Measurements from ENCODE around the gene SH2D3C.

Gene SH2D3C

GRCh38 chr9:127731938-127732337 is 46.5 kb downstream of the SH2D3C start:
- Mint-ChIP-seq H3K9me3 (no peaks in the 10 kb centered on the region), H3K27me3 (no peaks in the 10 kb centered on the region), H3K36me3 (no peaks in the 10 kb centered on the region), H3K4me1 (peaks cover 13% of the 10 kb centered on the region), H3K4me3 (no peak overlapping the region), H3K27ac (no peak overlapping the region)

DNA sequence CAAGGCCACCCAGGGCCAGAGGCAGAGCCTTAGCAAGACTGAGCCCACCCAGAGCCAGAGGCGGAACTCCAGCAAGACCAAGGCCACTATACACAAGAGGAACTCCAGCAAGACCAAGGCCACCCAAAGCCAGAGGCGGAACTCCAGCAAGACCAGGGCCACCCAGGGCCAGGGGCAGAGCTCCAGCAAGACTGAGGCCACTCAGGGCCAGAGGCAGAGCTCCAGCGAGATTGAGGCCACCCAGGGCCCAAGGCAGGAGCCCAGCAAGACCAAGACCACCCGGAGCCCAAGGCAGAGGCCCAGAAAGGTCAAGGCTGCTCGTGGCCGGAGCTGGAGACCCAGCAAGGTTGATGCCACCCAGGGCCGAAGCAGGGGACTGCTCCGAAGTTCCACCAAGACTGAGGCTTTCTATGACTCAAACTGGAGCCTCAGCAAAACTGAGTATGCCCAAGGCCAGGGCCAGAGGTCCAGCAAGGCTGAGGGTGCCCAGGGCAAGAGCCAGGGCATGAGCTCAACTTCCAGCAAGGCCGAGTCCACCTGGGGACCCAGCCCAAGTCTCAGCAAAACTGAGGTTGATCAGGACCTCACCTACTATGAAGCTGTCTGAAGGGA is 47.6 kb downstream of the SH2D3C start:
- Mint-ChIP-seq H3K27me3 (no peaks in the 10 kb centered on the region), H3K36me3 (no peaks in the 10 kb centered on the region), H3K27ac (no peak overlapping the region), H3K4me1 (peaks cover 13% of the 10 kb centered on the region), H3K4me3 (no peak overlapping the region), H3K9me3 (no peaks in the 10 kb centered on the region)

GRCh38 chr9:127730262-127730661 is 48.2 kb downstream of the SH2D3C start:
- peaks cover 8% of the 10 kb centered on the region for H3K4me1 Mint-ChIP-seq
- H3K27me3 Mint-ChIP-seq = no peaks in the 10 kb centered on the region
- H3K27ac Mint-ChIP-seq = peak overlapping the region; percentile 59
- no peaks in the 10 kb centered on the region for H3K9me3 Mint-ChIP-seq
- H3K4me3 Mint-ChIP-seq = no peak overlapping the region
- H3K36me3 Mint-ChIP-seq = no peaks in the 10 kb centered on the region

DNA sequence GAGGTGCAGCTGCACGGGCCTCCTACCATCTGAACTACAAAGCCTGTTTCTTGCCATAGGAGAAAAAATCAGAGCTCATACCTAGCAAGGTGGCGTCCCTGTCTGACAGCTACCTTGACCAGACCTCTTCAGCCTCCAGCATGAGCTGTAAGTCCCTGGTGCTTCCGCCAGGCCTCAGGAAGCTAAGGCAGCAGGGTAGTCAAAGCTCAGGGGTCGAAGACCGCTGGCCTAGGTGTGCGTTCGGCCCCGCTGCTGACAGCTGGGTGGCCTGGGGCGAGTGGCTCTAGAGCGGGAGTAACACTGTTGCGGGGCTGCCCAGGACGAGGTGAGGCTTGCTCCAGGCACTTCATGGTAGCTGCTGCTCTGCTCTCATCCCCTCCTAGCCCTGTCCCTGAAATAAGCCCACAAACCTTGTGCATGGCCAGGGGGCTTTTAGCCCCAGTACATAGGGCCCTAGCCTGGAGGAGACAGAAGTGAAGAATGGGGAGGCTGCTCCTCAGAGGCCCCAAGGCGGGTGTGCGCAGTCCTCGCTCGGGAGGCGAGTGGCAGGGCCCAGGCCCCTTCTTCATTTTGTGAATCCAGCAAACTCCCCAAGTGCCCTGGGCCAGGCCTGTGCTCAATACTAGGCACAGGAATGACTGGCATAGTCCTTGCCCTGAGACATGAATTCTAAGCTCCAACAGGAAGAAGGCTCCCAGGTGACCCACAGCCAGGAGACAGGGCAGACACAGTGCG is 48.8 kb downstream of the SH2D3C start:
- Mint-ChIP-seq H3K4me1 (peaks cover 8% of the 10 kb centered on the region), H3K4me3 (no peak overlapping the region), H3K9me3 (no peaks in the 10 kb centered on the region), H3K27ac (peak overlapping the region; percentile 59), H3K36me3 (no peaks in the 10 kb centered on the region), H3K27me3 (no peaks in the 10 kb centered on the region)

- Mint-ChIP-seq H3K36me3 (no peaks in the 10 kb centered on the region), H3K27me3 (no peaks in the 10 kb centered on the region), H3K27ac (no peak overlapping the region), H3K9me3 (no peaks in the 10 kb centered on the region), H3K4me3 (no peak overlapping the region), H3K4me1 (peaks cover 4% of the 10 kb centered on the region)
These were observed 49.7 kb downstream of the SH2D3C start for GRCh38 chr9:127728808-127729207.

- no peaks in the 10 kb centered on the region for H3K36me3 Mint-ChIP-seq
- no peak overlapping the region for H3K27ac Mint-ChIP-seq
- H3K4me3 Mint-ChIP-seq = no peak overlapping the region
- no peaks in the 10 kb centered on the region for H3K9me3 Mint-ChIP-seq
- H3K27me3 Mint-ChIP-seq = no peaks in the 10 kb centered on the region
- H3K4me1 Mint-ChIP-seq = no peaks in the 10 kb centered on the region
These were observed 51.6 kb downstream of the SH2D3C start for GRCh38 chr9:127726871-127727270.

DNA sequence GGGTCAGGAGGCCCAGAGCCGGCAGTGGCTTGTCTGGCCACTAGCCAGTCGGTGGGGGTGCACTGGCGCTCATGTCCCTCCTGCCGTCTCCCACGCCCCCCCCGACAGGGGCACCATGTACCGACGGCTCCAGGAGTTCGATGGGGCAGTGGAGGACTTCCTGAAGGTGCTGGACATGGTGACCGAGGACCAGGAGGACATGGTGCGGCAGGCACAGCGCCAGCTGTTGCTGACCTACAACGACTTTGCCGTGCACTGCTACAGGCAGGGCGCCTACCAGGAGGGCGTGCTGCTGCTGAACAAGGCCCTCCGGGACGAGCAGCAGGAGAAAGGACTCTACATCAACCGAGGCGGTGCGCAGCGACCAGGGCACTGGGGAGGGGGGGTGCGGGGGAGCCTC is 54.5 kb downstream of the SH2D3C start:
- Mint-ChIP-seq H3K9me3 (no peaks in the 10 kb centered on the region), H3K27ac (no peak overlapping the region), H3K27me3 (no peaks in the 10 kb centered on the region), H3K4me1 (peaks cover 28% of the 10 kb centered on the region), H3K36me3 (no peaks in the 10 kb centered on the region), H3K4me3 (no peak overlapping the region)

GRCh38 chr9:127723444-127723843 is 55.0 kb downstream of the SH2D3C start:
- Mint-ChIP-seq H3K4me3 (no peak overlapping the region), H3K9me3 (no peaks in the 10 kb centered on the region), H3K36me3 (no peaks in the 10 kb centered on the region), H3K4me1 (peaks cover 28% of the 10 kb centered on the region), H3K27me3 (no peaks in the 10 kb centered on the region), H3K27ac (no peak overlapping the region)

GRCh38 chr9:127723013-127723412 is 55.5 kb downstream of the SH2D3C start:
- H3K27me3 Mint-ChIP-seq = no peaks in the 10 kb centered on the region
- no peaks in the 10 kb centered on the region for H3K36me3 Mint-ChIP-seq
- H3K4me1 Mint-ChIP-seq = peaks cover 28% of the 10 kb centered on the region
- no peak overlapping the region for H3K4me3 Mint-ChIP-seq
- no peaks in the 10 kb centered on the region for H3K9me3 Mint-ChIP-seq
- H3K27ac Mint-ChIP-seq = no peak overlapping the region

GRCh38 chr9:127722055-127722745 is 56.3 kb downstream of the SH2D3C start:
- Mint-ChIP-seq H3K9me3 (no peaks in the 10 kb centered on the region), H3K4me3 (no peak overlapping the region), H3K27ac (no peak overlapping the region)

DNA sequence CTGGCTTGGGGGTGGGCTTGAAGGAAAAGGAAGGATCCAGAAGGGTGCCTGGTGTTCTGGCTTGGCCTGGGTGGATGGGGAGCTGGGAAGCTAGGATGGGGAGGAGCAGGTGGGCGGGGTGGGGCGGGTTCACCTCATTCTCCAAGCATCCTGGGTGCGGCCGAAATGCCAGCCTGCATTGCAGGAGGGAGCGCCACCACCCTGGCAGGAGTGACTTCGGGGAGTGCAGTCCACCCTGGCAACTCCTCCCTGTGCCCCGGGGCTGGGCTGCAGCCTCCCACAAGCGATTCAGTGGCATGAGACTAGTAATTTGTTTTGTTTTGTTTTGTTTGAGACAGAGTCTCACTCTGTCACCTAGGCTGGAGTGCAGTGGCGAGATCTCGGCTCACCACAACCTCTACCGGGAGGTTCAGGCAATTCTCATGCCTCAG is 57.1 kb downstream of the SH2D3C start:
- Mint-ChIP-seq H3K9me3 (no peaks in the 10 kb centered on the region), H3K4me3 (peak overlapping the region; percentile 36), H3K4me1 (peaks cover 29% of the 10 kb centered on the region), H3K36me3 (no peaks in the 10 kb centered on the region), H3K27me3 (no peaks in the 10 kb centered on the region), H3K27ac (peak overlapping the region; percentile 30)

More at GRCh38 chr9:127722055-127722745, 56.3 kb downstream of the SH2D3C start:
- Mint-ChIP-seq H3K27me3 (no peaks in the 10 kb centered on the region), H3K4me1 (peaks cover 28% of the 10 kb centered on the region), H3K36me3 (no peaks in the 10 kb centered on the region)

- Mint-ChIP-seq H3K9me3 (no peaks in the 10 kb centered on the region), H3K27me3 (no peaks in the 10 kb centered on the region), H3K4me1 (peaks cover 34% of the 10 kb centered on the region), H3K27ac (peak overlapping the region; percentile 65), H3K4me3 (peak overlapping the region; percentile 7), H3K36me3 (no peaks in the 10 kb centered on the region)
These were observed 57.6 kb downstream of the SH2D3C start for GRCh38 chr9:127720865-127721227.

DNA sequence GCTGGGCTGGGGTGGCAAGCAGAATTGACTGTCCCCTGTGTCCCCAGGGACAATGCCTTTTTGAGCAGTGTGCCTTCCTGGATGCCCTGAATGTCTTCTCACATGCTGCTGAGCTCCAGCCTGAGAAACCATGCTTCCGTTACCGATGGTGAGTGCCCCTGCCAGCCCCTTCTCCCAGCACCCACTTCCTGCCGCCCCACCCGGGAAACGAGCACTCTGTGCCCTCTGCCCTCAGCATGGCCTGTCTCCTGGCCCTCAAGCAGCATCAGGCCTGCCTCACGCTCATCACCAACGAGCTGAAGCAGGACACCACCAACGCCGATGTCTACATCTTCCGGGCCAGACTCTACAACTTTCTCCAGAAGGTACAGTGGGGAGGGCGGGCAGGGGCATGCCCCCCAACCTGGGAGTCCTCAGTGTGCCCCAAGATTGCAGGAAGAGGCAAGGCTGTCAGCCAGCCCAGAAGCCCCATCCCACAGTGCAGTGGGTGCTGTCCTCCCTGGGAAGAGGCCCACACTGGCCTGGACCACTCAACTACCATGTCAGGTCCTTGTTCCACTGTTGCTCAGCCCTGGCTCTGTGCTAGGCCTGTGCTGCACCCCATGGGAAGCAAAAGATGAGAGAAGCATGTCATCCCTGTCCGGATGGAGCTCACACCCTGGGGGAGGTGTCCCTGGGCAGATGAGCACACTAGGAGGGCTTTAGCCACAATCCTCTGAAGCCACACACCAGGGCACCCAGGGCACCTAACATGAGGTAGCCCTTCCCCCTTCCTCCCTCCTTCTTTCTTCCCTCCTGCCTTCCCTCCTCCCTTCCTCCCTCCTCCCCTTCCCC is 58.2 kb downstream of the SH2D3C start:
- H3K4me3 Mint-ChIP-seq = peak overlapping the region; percentile 1
- H3K27me3 Mint-ChIP-seq = no peaks in the 10 kb centered on the region
- H3K9me3 Mint-ChIP-seq = no peaks in the 10 kb centered on the region
- peaks cover 39% of the 10 kb centered on the region for H3K4me1 Mint-ChIP-seq
- H3K27ac Mint-ChIP-seq = peak overlapping the region; percentile 87
- H3K36me3 Mint-ChIP-seq = no peaks in the 10 kb centered on the region

GRCh38 chr9:127717766-127718165 is 60.7 kb downstream of the SH2D3C start:
- Mint-ChIP-seq H3K9me3 (no peaks in the 10 kb centered on the region), H3K4me1 (peaks cover 39% of the 10 kb centered on the region), H3K27ac (no peak overlapping the region), H3K27me3 (no peaks in the 10 kb centered on the region), H3K36me3 (no peaks in the 10 kb centered on the region), H3K4me3 (no peak overlapping the region)

DNA sequence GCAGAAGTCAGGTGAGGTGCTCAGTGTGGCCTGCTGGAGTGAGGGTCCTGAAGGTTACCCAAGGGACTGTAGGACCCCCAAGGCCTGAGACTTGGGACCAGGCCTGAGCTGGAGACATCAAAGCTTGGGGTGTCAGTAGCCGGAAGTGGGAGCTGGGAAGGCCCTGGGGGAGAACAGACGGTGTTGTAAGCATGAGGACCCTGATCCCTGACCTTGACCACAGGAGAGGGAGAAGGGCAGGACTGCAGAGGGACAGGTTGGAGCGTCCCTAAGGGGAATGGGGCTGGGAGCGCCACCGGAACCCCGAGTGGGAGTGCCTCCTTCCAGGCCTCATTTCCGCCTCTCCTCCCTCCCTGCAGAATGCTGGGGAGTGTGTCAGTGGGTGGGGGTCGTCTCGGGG is 62.1 kb downstream of the SH2D3C start:
- Mint-ChIP-seq H3K4me3 (peak overlapping the region; percentile 99), H3K27me3 (no peaks in the 10 kb centered on the region), H3K27ac (peak overlapping the region; percentile 96), H3K36me3 (no peaks in the 10 kb centered on the region), H3K4me1 (peaks cover 44% of the 10 kb centered on the region), H3K9me3 (no peaks in the 10 kb centered on the region)

Data from activated naive CD4-positive, alpha-beta T cell treated with anti-CD3 and anti-CD28 coated beads, Interleukin-2, amount 50 U/mL, for 24 hours (primary cell).